Measurements from ENCODE around the gene ST3GAL3.

ST3GAL3 gene

GRCh38 chr1:43977376-43978263, 270.3 kb downstream of the ST3GAL3 start:
- H3K9ac ChIP-seq (ENCODE audit: low read depth, low read length) = no peak overlapping the region
- peak overlapping the region; percentile 74; the same call in 1 of the 2 replicates for H3K4me2 ChIP-seq (ENCODE audit: insufficient read depth, low read length)
- no peak overlapping the region for H3K27ac ChIP-seq (ENCODE audit: low read length)
- peaks cover 47% of the 10 kb centered on the region for H3K4me1 ChIP-seq (ENCODE audit: insufficient read depth, low read length)
- no peak overlapping the region for H3K4me3 ChIP-seq (ENCODE audit: low read depth in 1 of 2, low read length in 2 of 2)
- peaks cover 7% of the 10 kb centered on the region for H3K27me3 ChIP-seq (ENCODE audit: insufficient read depth, low read length, poor library complexity)
- peaks cover 30% of the 10 kb centered on the region for H3K36me3 ChIP-seq (ENCODE audit: insufficient read depth, low read length)
- peaks cover 24% of the 10 kb centered on the region for H3K79me2 ChIP-seq (ENCODE audit: insufficient read depth, low read length)
- TF ChIP-seq EZH2 (IDR thresholded peaks at IDR 0.05; ENCODE audit: borderline replicate concordance, low read depth, low read length, severe bottlenecking) (no peak), CTCF (IDR thresholded peaks at IDR 0.05; ENCODE audit: borderline replicate concordance, extremely low read depth, low read length, poor library complexity, severe bottlenecking) (no peak)
- ATAC-seq (ENCODE audit: insufficient read depth, low read depth) (no peak), DNase-seq (no peak)
- H2AFZ ChIP-seq (ENCODE audit: low read depth, low read length) = no peak overlapping the region
- H4K20me1 ChIP-seq (ENCODE audit: insufficient read depth, low read length) = peaks cover 30% of the 10 kb centered on the region
- no peaks in the 10 kb centered on the region for H3K9me3 ChIP-seq (ENCODE audit: insufficient read depth, low read length, severe bottlenecking)

DNA sequence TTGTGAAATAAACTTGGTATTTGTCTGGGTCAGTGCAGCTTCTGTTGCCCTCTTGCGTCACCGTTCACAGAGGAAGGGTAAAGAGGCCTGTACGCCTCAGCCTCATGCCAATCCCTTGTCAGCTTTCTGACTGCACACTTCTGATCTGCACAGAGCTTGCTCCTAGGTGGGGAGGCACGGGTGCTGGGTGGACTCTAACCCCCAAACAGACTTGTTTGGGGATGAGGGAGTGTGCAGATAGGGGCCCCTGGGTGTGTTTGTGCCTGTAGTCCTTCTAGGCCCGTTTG, 270.9 kb downstream of the ST3GAL3 start:
- H3K9ac ChIP-seq (ENCODE audit: low read depth, low read length) = no peak overlapping the region
- peaks cover 24% of the 10 kb centered on the region for H3K79me2 ChIP-seq (ENCODE audit: insufficient read depth, low read length)
- H3K27ac ChIP-seq (ENCODE audit: low read length) = no peak overlapping the region
- H2AFZ ChIP-seq (ENCODE audit: low read depth, low read length) = no peak overlapping the region
- no peak for ATAC-seq (ENCODE audit: insufficient read depth, low read depth)
- peaks cover 30% of the 10 kb centered on the region for H4K20me1 ChIP-seq (ENCODE audit: insufficient read depth, low read length)
- H3K4me2 ChIP-seq (ENCODE audit: insufficient read depth, low read length) = 0 out of 2 replicates have a peak overlapping the region, but pooled peaks have one; percentile 58
- TF ChIP-seq EZH2 (IDR thresholded peaks at IDR 0.05; ENCODE audit: borderline replicate concordance, low read depth, low read length, severe bottlenecking) (no peak), CTCF (IDR thresholded peaks at IDR 0.05; ENCODE audit: borderline replicate concordance, extremely low read depth, low read length, poor library complexity, severe bottlenecking) (no peak)
- H3K4me3 ChIP-seq (ENCODE audit: low read depth in 1 of 2, low read length in 2 of 2) = no peak overlapping the region
- peaks cover 7% of the 10 kb centered on the region for H3K27me3 ChIP-seq (ENCODE audit: insufficient read depth, low read length, poor library complexity)
- H3K9me3 ChIP-seq (ENCODE audit: insufficient read depth, low read length, severe bottlenecking) = no peaks in the 10 kb centered on the region
- H3K4me1 ChIP-seq (ENCODE audit: insufficient read depth, low read length) = peaks cover 47% of the 10 kb centered on the region
- H3K36me3 ChIP-seq (ENCODE audit: insufficient read depth, low read length) = peaks cover 27% of the 10 kb centered on the region
- DNase-seq = no peak

- ATAC-seq (ENCODE audit: insufficient read depth, low read depth) = no peak
- Histone ChIP-seq H3K4me1 (ENCODE audit: insufficient read depth, low read length) (peaks cover 43% of the 10 kb centered on the region), H2AFZ (ENCODE audit: low read depth, low read length) (no peak within 1 kb of the TSS), H3K9me3 (ENCODE audit: insufficient read depth, low read length, severe bottlenecking) (no peaks in the 10 kb centered on the region), H3K79me2 (ENCODE audit: insufficient read depth, low read length) (peaks cover 24% of the 10 kb centered on the region), H3K4me3 (ENCODE audit: low read depth in 1 of 2, low read length in 2 of 2) (peak within 1 kb of the TSS in 1 of 2 experiments; percentile 53; a peak in 2 of 4 replicates), H3K9ac (ENCODE audit: low read depth, low read length) (peak within 1 kb of the TSS; percentile 35; the same call in 1 of the 2 replicates), H4K20me1 (ENCODE audit: insufficient read depth, low read length) (peaks cover 30% of the 10 kb centered on the region), H3K36me3 (ENCODE audit: insufficient read depth, low read length) (peaks cover 27% of the 10 kb centered on the region), H3K27me3 (ENCODE audit: insufficient read depth, low read length, poor library complexity) (peaks cover 7% of the 10 kb centered on the region), H3K4me2 (ENCODE audit: insufficient read depth, low read length) (peak within 1 kb of the TSS; percentile 58), H3K27ac (ENCODE audit: low read length) (no peak within 1 kb of the TSS)
- TF ChIP-seq EZH2 (IDR thresholded peaks at IDR 0.05; ENCODE audit: borderline replicate concordance, low read depth, low read length, severe bottlenecking) (no peak), CTCF (IDR thresholded peaks at IDR 0.05; ENCODE audit: borderline replicate concordance, extremely low read depth, low read length, poor library complexity, severe bottlenecking) (no peak)
- peak; percentile 33 for DNase-seq
These were observed 271.4 kb downstream of the ST3GAL3 start, which contains the start of gene B4GALT2 for GRCh38 chr1:43978551-43979260. TSS of gene B4GALT2 (plus strand) at chr1:43979210. CDS start at chr1:43981161, 1,951 bp downstream.

Data from DND-41 (cell line).